Ishikawa (cell line): Measurements from ENCODE around the gene LAP3.

Experiments used
- CEBPB ChIP-seq: IDR thresholded peaks from 2 replicates; pipeline ENCODE4 v1.6.1; 2012
- CREB1 ChIP-seq: IDR thresholded peaks from 2 replicates; pipeline ENCODE4 v1.6.1; 2012; ENCODE audit warnings: low read depth
- EGR1 ChIP-seq: IDR thresholded peaks from 2 replicates; pipeline ENCODE4 v1.6.1; 2012
- EP300 ChIP-seq: IDR thresholded peaks from 2 replicates; pipeline ENCODE4 v1.6.1; 2012; ENCODE audit warnings: borderline replicate concordance
- FOXM1 ChIP-seq: IDR thresholded peaks from 2 replicates; pipeline ENCODE4 v1.6.1; 2012; ENCODE audit warnings: low read depth, borderline replicate concordance
- MAX ChIP-seq: IDR thresholded peaks from 2 replicates; pipeline ENCODE4 v1.6.1; 2012
- NFIC ChIP-seq: IDR thresholded peaks from 2 replicates; pipeline ENCODE4 v1.6.1; 2012
- RAD21 ChIP-seq: IDR thresholded peaks from 2 replicates; pipeline ENCODE4 v1.6.1; 2012; ENCODE audit warnings: low read depth
- REST ChIP-seq: IDR thresholded peaks from 2 replicates; pipeline ENCODE4 v1.6.1; 2012; ENCODE audit warnings: low read depth, mild to moderate bottlenecking
- TAF1 ChIP-seq: IDR thresholded peaks from 2 replicates; pipeline ENCODE4 v1.6.1; 2012; ENCODE audit warnings: low read depth, mild to moderate bottlenecking
- TCF12 ChIP-seq: IDR thresholded peaks from 2 replicates; pipeline ENCODE4 v1.6.1; 2012; ENCODE audit warnings: low read depth
- TEAD4 ChIP-seq: IDR thresholded peaks from 2 replicates; pipeline ENCODE4 v1.6.1; 2012
- USF1 ChIP-seq: IDR thresholded peaks from 2 replicates; pipeline ENCODE4 v1.6.1; 2012
- YY1 ChIP-seq: IDR thresholded peaks from 2 replicates; pipeline ENCODE4 v1.6.1; 2012; ENCODE audit warnings: low read depth
- ZBTB7A ChIP-seq: IDR thresholded peaks from 2 replicates; pipeline ENCODE4 v1.6.1; 2012; ENCODE audit warnings: low read depth

Gene LAP3

GRCh38 chr4:17561195-17561909, 15.6 kb upstream of the LAP3 start:
- TF ChIP-seq RAD21 (no peak), YY1 (no peak), USF1 (no peak), EGR1 (no peak), FOXM1 (no peak)

- TF ChIP-seq TEAD4 (no peak), MAX (no peak), USF1 (no peak), TCF12 (no peak), CEBPB (no peak), CREB1 (no peak), NFIC (no peak), ZBTB7A (no peak), EGR1 (no peak), TAF1 (no peak), EP300 (no peak), YY1 (no peak), FOXM1 (no peak), REST (no peak), RAD21 (no peak)
Observed at GRCh38 chr4:17562157-17562556, 14.8 kb upstream of the LAP3 start.

GRCh38 chr4:17565846-17566245, 11.2 kb upstream of the LAP3 start:
- no peak for TF ChIP-seq NFIC
- no peak for TF ChIP-seq TAF1
- no peak for TF ChIP-seq TEAD4
- TF ChIP-seq FOXM1: no peak
- no peak for TF ChIP-seq MAX
- no peak for TF ChIP-seq CREB1
- TF ChIP-seq TCF12: no peak
- no peak for TF ChIP-seq EGR1
- no peak for TF ChIP-seq EP300
- no peak for TF ChIP-seq RAD21
- no peak for TF ChIP-seq CEBPB

- no peak for TF ChIP-seq CREB1
- no peak for TF ChIP-seq USF1
- TF ChIP-seq RAD21: no peak
- no peak for TF ChIP-seq NFIC
Observed at GRCh38 chr4:17567271-17567670, 9.7 kb upstream of the LAP3 start.

GRCh38 chr4:17574206-17574605, 2.8 kb upstream of the LAP3 start:
- TF ChIP-seq USF1 (no peak), REST (no peak), NFIC (no peak)
